ENCODE results near the gene DLGAP1. TPM values are rescaled to one million over a fixed set of nuclear protein-coding genes. Genes with fewer than 3 reads are reported as not detected.

The DLGAP1 gene
- total RNA-seq, 1 experiment from 2014 or later = 23.2 TPM

GRCh38 chr18:3648200-3648599 lies 806.9 kb downstream of the DLGAP1 start:
- no peak overlapping the region for H3K27ac ChIP-seq (ENCODE audit: insufficient read length, low read depth, low read length)
- H4K20me1 ChIP-seq (ENCODE audit: control insufficient read depth, insufficient read depth, insufficient read length) = no peaks in the 10 kb centered on the region
- no peak overlapping the region for H4K8ac ChIP-seq (replicated peaks; ENCODE audit: insufficient read length, low read depth, low read length)
- no peak overlapping the region for H2BK120ac ChIP-seq (ENCODE audit: low read depth, low read length, poor library complexity, severe bottlenecking)
- no peaks in the 10 kb centered on the region for H3K9me3 ChIP-seq (ENCODE audit: control insufficient read depth, low read depth, low read length)
- H3K9me3 Mint-ChIP-seq = no peaks in the 10 kb centered on the region
- peaks cover 7% of the 10 kb centered on the region; the same call in 1 of the 2 replicates for H3K4me1 ChIP-seq (ENCODE audit: insufficient read depth, low read length)
- no peak overlapping the region for H2AFZ ChIP-seq (ENCODE audit: low read length)
- no peak overlapping the region for H2BK12ac ChIP-seq (ENCODE audit: insufficient read length, low read depth, low read length)
- no peak for DNase-seq
- H3K23me2 ChIP-seq (ENCODE audit: insufficient read length, low read depth, low read length, poor library complexity, severe bottlenecking) = no peaks in the 10 kb centered on the region
- H3K27me3 Mint-ChIP-seq (ENCODE audit: low read depth) = no peaks in the 10 kb centered on the region
- H3K14ac ChIP-seq (ENCODE audit: insufficient read depth, low read length) = no peak overlapping the region
- no peak overlapping the region for H3K23ac ChIP-seq (ENCODE audit: insufficient read length, low read depth, low read length)
- H3K27ac Mint-ChIP-seq = no peak overlapping the region
- no peak overlapping the region for H3K18ac ChIP-seq (ENCODE audit: insufficient read length, low read depth, low read length)
- no peak overlapping the region for H2BK5ac ChIP-seq (ENCODE audit: insufficient read length, low read length)
- no peak overlapping the region for H3K4me2 ChIP-seq (ENCODE audit: insufficient read depth, insufficient read length, low read length)
- no peak overlapping the region for H2BK20ac ChIP-seq (ENCODE audit: low read depth, low read length, poor library complexity, severe bottlenecking)
- H3T11ph ChIP-seq (ENCODE audit: low read length) = no peak overlapping the region
- no CpG with 5 or more reads among the region's 6 CpGs for WGBS (ENCODE audit: extremely low coverage, insufficient read length, low lambda C conversion rate)
- H4K5ac ChIP-seq (ENCODE audit: insufficient read length, low read depth, low read length) = no peak overlapping the region
- no peak overlapping the region for H2AK5ac ChIP-seq (ENCODE audit: insufficient read length, low read length)
- H3K79me2 ChIP-seq (ENCODE audit: insufficient read depth, low read length) = no peaks in the 10 kb centered on the region
- no peak overlapping the region for H4K91ac ChIP-seq (ENCODE audit: insufficient read length, low read depth, low read length)
- peaks cover 0 to 4% (median 0%) of the 10 kb centered on the region in 3 experiments; a peak in 1 of 7 replicates for H3K36me3 Mint-ChIP-seq (ENCODE audit: insufficient read depth in 1 of 3, low read depth in 3 of 3)
- no peaks in the 10 kb centered on the region for H3K79me1 ChIP-seq (ENCODE audit: insufficient read depth, low read depth, low read length, poor library complexity, severe bottlenecking)
- H2BK15ac ChIP-seq (ENCODE audit: low read depth, low read length) = no peak overlapping the region
- no peak overlapping the region for H3K4me3 Mint-ChIP-seq
- no peak overlapping the region for H3K56ac ChIP-seq (ENCODE audit: insufficient read length, low read depth, low read length)
- H3K4me1 Mint-ChIP-seq = peaks cover 25 to 26% of the 10 kb centered on the region in 2 experiments
- H3K27me3 ChIP-seq (ENCODE audit: insufficient read depth, low read length) = no peaks in the 10 kb centered on the region
- no peak for TF ChIP-seq CTCF (conservative IDR thresholded peaks at IDR 0.05)
- H3K9ac ChIP-seq (ENCODE audit: extremely low read depth, insufficient read length, low read length) = no peak overlapping the region
- H3K4ac ChIP-seq (ENCODE audit: low read depth, low read length) = no peak overlapping the region
